ENCODE data around the gene OR51V1.

- no peak for TF ChIP-seq CTCF (IDR thresholded peaks at IDR 0.05)
- TF ChIP-seq POLR2AphosphoS5 (IDR thresholded peaks at IDR 0.05) = no peak
- no peak for TF ChIP-seq EP300 (IDR thresholded peaks at IDR 0.05; ENCODE audit: low read depth)
Measured at GRCh38 chr11:5242933-5243815, 42.7 kb upstream of the OR51V1 start.

Data from transverse colon (tissue), 4 donors.